HFFc6 (cell line): Measurements from ENCODE around the gene ANKRD13A. TPM values are rescaled to one million over a fixed set of nuclear protein-coding genes. Genes with fewer than 3 reads are reported as not detected.

ENCODE experiments used
- DNase-seq: peaks from one replicate; pipeline ENCODE4 v3.0.0-alpha.2; 2018
- H3K27ac Mint-ChIP-seq: 2 replicates; pipeline ENCODE4 v1.8.0; 2020; ENCODE audit warnings: mild to moderate bottlenecking, mixed read lengths
- H3K27me3 Mint-ChIP-seq: 2 replicates; pipeline ENCODE4 v1.8.0; 2021; ENCODE audit warnings: mild to moderate bottlenecking, moderate library complexity, mixed read lengths; ENCODE audit not compliant: insufficient read depth
- H3K36me3 Mint-ChIP-seq: 2 replicates; pipeline ENCODE4 v1.8.0; 2021; ENCODE audit warnings: low read depth, mixed read lengths
- H3K4me1 Mint-ChIP-seq: 2 replicates; pipeline ENCODE4 v1.8.0; 2020; ENCODE audit warnings: low read depth, mixed read lengths
- H3K4me3 Mint-ChIP-seq: 2 replicates; pipeline ENCODE4 v1.8.0; 2020; ENCODE audit warnings: mild to moderate bottlenecking, moderate library complexity, mixed read lengths
- H3K9me3 Mint-ChIP-seq: 2 replicates; pipeline ENCODE4 v1.8.0; 2020; ENCODE audit warnings: mild to moderate bottlenecking, mixed read lengths
- total RNA-seq, 6 experiments: library from RNA; stranded (reverse); fragmentation: NEBNext Ultra II Directional; extraction: Animal tissue kit (Norgen Biotek cat#: 25700); gene quantifications; 2 replicates in 1 of 6; 3 replicates in 5 of 6; pipeline ENCODE4 v1.2.3, GENCODE V29; 2021
- TF ChIP-seq, protein P1 (sequence below): fragments of 200-600 bp; sonication (generic); IDR thresholded peaks from 2 replicates; pipeline ENCODE4 v1.5.0; 2021; ENCODE audit warnings: antibody characterized with exemption, mild to moderate bottlenecking

Gene ANKRD13A
- total RNA-seq, 6 experiments from 2014 or later: 133 to 150 (median 146) TPM

GRCh38 chr12:109995686-109996482 is 3.3 kb upstream of the ANKRD13A start, which contains the start of gene GIT2:
GIT2 (minus strand) TSS chr12:109996368; CDS start chr12:109996224, 144 bp downstream.
- DNase-seq: peak; percentile 86
- peaks cover 46% of the 10 kb centered on the region for H3K4me1 Mint-ChIP-seq
- H3K4me3 Mint-ChIP-seq: peak within 1 kb of the TSS; percentile 99
- TF ChIP-seq, protein P1, sequence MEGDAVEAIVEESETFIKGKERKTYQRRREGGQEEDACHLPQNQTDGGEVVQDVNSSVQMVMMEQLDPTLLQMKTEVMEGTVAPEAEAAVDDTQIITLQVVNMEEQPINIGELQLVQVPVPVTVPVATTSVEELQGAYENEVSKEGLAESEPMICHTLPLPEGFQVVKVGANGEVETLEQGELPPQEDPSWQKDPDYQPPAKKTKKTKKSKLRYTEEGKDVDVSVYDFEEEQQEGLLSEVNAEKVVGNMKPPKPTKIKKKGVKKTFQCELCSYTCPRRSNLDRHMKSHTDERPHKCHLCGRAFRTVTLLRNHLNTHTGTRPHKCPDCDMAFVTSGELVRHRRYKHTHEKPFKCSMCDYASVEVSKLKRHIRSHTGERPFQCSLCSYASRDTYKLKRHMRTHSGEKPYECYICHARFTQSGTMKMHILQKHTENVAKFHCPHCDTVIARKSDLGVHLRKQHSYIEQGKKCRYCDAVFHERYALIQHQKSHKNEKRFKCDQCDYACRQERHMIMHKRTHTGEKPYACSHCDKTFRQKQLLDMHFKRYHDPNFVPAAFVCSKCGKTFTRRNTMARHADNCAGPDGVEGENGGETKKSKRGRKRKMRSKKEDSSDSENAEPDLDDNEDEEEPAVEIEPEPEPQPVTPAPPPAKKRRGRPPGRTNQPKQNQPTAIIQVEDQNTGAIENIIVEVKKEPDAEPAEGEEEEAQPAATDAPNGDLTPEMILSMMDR: no peak; the same call in 1 of the 2 replicates
- H3K27me3 Mint-ChIP-seq: peaks cover 5% of the 10 kb centered on the region; the same call in 1 of the 2 replicates
- H3K27ac Mint-ChIP-seq: peak within 1 kb of the TSS; percentile 85
- no peaks in the 10 kb centered on the region for H3K9me3 Mint-ChIP-seq
- H3K36me3 Mint-ChIP-seq: peaks cover 18% of the 10 kb centered on the region

DNA sequence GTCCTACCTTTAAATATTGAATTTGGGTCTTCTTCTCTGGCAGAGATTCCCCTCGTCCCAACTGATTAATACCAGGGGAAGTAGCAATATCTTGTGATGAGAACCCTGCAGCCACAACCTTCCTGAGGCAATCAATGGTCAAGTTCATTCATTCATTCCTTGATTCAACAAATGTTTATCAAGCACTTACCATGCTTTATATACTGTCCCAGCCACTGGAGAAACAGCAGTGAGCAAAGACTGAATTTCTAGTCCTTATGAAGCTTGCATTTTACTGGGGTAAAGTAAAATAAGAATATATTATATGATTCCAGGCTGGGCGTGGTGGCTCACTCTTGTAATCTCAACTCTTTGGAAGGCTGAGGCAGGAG is 2.8 kb upstream of the ANKRD13A start:
- Mint-ChIP-seq H3K4me1 (peaks cover 52% of the 10 kb centered on the region), H3K4me3 (peak overlapping the region; percentile 99), H3K36me3 (peaks cover 24% of the 10 kb centered on the region), H3K27ac (peak overlapping the region; percentile 85), H3K27me3 (peaks cover 4% of the 10 kb centered on the region; the same call in 1 of the 2 replicates), H3K9me3 (no peaks in the 10 kb centered on the region)
- TF ChIP-seq, protein P1: no peak
- DNase-seq: no peak

- DNase-seq: no peak
- peaks cover 24% of the 10 kb centered on the region for H3K36me3 Mint-ChIP-seq
- TF ChIP-seq, protein P1: no peak
- no peaks in the 10 kb centered on the region for H3K9me3 Mint-ChIP-seq
- H3K4me3 Mint-ChIP-seq: no peak overlapping the region
- H3K27ac Mint-ChIP-seq: no peak overlapping the region
- H3K4me1 Mint-ChIP-seq: peaks cover 61% of the 10 kb centered on the region
- H3K27me3 Mint-ChIP-seq: peaks cover 3% of the 10 kb centered on the region; the same call in 1 of the 2 replicates
These were observed 1.8 kb upstream of the ANKRD13A start for GRCh38 chr12:109997393-109997792.

DNA sequence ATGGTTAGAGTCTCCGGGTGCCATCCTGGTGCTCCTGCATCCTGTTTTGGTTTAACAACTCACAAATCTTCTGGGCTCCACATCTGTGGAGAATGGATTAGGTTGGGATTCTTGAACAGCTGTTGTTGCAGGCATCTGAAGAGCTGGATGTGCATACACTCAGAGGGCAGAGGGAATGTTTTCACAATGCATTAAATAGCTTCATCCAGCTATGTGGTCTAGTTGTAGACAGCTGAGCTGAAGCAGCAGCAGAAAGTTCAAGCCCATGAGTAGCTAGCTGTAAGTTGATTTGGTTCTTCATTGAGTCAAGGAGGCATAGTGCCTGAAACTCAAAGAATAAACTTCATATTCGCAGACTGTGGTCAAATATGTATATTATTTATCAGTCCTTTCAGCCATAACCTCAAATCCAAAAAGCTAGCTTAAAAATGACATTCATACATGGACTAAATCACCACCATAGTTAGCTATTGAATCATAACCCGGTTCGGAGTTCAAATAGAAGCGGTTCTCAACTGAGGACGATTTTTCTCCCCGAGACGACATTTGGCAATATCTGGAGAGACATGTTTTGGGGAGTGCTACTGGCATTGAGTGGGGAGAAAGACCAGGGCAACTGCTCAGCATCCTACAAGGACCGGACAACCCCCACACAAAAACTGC is 858 bp upstream of the ANKRD13A start:
- Mint-ChIP-seq H3K27me3 (peaks cover 5% of the 10 kb centered on the region; the same call in 1 of the 2 replicates), H3K9me3 (no peaks in the 10 kb centered on the region), H3K4me3 (peak overlapping the region; percentile 99), H3K36me3 (peaks cover 31% of the 10 kb centered on the region), H3K27ac (peak overlapping the region; percentile 99), H3K4me1 (peaks cover 63% of the 10 kb centered on the region)
- no peak for DNase-seq
- TF ChIP-seq, protein P1: no peak

- Mint-ChIP-seq H3K27ac (peak overlapping the region; percentile 95), H3K27me3 (peaks cover 5% of the 10 kb centered on the region; the same call in 1 of the 2 replicates), H3K9me3 (no peaks in the 10 kb centered on the region), H3K4me3 (peak overlapping the region; percentile 100), H3K36me3 (peaks cover 34% of the 10 kb centered on the region), H3K4me1 (peaks cover 53% of the 10 kb centered on the region)
- no peak for DNase-seq
- TF ChIP-seq, protein P1: no peak
These were observed 380 bp downstream of the ANKRD13A start for GRCh38 chr12:109999649-109999971.
